GM21529 (cell line): Measurements from ENCODE around the gene TFEB.
A peak's percentile ranks its signal among the peaks of the same experiment; 100 is the strongest.

Experiments used
- ATAC-seq: cut with Tn5 transposase; IDR thresholded peaks from one replicate; pipeline ENCODE4 v1.9.1; 2021; ENCODE audit not compliant: unreplicated experiment

The TFEB gene

DNA sequence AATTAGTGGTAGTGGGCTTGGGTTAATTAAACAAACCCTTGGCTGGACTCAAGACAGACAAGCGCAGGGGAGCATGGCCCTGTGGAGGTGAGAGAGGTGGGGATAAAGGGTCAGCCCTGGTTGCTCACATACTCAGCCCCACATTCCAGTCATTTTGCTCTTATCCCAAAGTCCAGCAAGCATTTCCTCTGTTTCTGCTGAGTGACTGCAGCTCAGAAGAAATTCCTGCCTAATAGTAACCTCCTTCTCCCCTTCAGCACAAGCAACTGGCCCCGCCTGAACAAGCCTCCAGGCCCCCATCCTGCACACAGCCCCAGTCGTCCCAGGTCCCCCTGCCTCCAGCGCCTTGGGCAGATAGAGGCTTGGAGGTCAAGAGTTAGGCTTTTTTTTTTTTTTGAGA, 3.6 kb upstream of the TFEB start:
- ATAC-seq, result no peak

DNA sequence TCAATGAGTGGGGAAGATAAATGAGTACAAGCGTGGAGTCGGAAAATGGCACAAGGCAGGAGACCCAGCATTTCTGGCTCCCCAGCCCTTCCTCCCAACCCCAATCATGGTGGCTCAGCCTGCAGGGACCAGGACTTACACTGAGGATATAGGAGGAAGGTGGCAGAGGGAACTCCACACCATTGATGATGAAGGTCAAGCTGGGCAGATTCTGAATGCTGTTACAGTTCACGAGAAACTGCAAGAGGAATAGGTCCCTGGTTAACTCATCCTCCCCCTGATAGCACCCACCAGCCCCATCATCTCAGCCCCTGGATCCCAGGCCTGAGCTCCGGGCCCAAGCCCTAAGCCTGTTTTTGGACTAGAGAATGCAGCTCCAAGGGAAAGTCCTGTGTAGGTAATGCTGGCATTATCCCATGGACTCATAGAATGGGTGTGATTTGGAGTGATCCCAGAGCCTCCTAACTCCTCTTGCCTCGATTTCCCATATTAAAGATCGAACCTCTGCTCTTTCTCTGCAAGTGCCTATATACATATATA, 2.3 kb upstream of the TFEB start:
- no peak for ATAC-seq

DNA sequence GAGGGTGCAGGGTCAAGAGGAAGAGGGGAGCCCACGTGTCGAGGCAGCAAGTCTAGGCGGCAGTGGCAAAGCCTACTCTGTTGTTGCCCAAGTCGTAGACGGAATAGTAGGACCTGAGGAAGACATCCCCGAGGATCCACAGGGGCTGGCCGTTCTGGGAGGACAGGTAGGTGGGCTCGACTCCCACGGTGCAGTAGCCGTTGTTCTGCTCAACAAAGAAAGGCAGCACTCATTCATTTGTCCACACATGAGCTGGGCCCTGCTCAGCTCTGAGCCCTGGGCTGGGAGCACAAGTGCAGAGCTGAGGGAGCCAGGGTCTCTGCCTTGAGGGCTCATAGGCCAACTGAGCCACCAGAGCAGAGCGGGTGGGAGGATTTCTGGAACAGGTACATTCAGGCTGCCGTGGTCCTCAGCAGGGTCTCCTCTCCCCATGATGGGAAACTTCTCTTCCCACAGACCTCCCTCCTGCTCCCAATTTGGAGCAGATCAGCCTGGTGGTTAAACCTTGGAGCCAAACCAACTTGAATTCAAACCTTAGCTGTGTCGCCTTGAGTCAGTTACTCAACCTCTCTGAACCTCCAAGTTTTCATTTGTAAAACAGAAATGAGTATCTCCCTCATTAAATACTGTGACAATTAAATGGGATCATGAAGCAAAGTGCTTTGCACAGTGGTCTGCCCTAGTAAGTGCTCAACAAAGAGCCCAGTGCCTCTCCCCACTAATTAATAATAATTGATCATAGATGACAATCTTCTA, 1.6 kb upstream of the TFEB start:
- ATAC-seq, result no peak

DNA sequence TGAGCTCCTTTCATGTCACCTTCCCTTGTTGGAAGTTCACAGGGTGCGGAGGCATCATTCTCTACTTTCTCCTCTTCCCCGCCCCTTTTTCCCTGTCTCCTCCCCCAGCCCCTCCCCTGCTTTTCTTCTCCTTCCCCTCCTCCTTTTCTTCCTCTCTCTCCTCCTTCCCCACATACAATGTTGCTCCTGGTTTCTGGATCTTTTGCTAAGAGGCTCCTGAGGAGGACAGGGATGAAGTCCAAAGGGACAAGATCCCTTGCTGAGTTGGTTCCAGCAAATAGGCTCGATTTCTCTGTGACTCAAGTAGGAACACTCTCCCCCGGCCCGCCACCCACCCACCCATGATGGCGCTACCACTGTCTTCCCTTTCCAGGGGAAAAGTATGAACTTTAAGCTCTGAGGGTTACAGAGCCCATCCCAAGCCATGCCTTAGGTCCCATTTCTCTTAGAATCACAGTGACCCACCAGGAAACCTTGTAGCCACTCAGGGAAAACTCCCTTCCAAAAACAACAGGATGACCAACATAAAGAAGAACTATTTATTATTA, 852 bp upstream of the TFEB start:
- no peak for ATAC-seq

DNA sequence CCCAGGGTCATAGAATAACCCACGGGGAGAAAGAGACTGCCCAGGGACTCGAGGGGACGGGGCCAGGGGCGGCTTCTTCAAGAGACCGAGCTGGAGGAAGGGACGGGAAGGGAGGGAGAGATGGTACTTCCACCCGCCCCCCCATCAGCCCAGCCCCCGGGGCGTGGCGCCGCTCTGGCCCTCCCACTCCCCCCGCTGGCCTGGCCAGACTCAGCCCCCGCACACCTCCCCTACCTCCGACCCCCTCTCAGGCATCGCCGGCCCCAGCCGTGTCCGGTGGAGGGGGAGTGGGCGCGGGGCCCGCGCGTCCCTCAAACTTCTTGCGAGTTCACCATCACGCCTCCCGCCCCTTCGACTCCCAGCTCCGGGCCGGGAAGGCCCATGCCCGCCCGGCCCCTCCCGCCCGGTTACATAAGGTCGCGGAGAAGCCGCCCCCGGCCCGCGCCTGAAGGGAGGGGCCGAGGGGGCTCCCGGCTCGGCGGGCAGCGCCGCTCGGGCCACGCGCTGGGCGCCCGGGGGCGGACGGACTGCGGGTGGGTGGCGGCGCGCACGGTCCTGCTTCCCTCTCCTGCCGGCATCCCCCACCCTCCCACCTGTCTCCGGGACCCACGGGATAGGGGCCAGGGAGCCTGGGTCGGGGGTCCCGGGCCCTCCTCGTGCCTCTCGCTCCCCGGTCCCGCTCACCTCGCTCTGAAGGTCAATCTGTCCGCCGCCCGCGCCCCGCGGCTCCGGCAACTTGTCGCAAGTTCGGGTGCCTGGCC, 562 bp downstream of the TFEB start:
- ATAC-seq, result peak; percentile 29

DNA sequence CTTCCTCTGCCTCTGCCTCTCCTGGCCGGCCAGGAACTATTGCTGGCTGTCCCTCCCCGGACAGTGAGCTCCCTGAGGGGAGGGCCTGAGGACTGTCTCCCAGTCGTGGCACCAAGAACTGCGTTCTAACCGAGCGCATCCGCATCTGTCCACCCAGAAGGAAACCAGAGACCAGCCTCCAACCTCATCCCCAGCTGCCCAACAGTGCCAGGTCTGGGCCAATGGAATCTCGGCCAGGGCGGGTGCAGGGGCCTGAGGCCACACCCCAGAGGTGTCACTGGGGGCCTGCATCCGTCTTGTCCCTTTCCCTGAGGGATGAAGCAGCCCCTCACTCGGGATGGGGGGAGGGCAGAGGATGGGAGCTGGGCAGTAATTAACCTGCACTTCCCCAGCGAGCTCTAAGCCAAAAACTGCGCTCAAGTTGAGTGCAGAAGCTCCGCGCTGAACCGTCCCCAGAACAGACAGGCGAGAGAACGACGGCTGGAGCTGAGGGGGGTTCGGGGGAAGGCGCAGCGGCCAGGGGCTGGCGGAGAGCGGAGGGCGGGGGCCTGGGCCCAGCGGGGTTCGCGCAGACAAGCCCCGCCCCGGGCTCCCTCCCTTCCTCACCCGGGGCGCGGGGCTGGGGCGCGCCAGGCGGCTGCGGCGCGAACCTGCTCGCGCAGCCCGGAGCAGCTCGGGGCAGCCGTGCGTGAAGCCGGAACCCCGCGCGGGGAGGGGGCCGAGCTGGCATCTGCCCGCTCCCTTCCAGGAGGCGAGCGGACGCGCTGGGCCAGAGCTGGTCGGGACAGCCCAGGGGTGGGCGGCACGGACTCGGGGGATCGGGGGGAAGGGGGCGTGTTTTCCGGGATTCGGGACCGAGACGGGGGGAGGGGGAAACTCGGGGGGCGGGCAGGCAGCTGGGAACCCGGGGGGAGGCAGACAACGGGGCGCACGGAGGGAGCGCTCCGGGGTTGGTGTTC, 1.4 kb downstream of the TFEB start:
- ATAC-seq, result peak; percentile 45

DNA sequence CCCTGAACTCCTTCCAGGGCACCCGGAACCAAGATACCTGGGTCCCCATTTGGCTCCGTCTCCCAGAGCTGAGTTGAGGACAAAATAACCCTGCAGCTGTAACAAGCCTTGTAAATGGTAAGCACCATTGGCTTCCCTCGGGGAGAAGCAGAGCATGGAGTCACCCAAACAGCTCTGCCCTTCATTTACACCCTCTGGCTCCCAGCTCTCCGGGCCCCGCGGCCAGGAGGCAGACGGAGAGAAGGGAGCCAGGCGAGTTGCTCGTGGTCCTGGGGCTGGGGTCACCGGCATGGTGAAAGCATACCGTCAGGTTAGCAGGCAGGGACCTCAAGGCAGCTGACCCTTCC, 2.1 kb downstream of the TFEB start:
- no peak for ATAC-seq

DNA sequence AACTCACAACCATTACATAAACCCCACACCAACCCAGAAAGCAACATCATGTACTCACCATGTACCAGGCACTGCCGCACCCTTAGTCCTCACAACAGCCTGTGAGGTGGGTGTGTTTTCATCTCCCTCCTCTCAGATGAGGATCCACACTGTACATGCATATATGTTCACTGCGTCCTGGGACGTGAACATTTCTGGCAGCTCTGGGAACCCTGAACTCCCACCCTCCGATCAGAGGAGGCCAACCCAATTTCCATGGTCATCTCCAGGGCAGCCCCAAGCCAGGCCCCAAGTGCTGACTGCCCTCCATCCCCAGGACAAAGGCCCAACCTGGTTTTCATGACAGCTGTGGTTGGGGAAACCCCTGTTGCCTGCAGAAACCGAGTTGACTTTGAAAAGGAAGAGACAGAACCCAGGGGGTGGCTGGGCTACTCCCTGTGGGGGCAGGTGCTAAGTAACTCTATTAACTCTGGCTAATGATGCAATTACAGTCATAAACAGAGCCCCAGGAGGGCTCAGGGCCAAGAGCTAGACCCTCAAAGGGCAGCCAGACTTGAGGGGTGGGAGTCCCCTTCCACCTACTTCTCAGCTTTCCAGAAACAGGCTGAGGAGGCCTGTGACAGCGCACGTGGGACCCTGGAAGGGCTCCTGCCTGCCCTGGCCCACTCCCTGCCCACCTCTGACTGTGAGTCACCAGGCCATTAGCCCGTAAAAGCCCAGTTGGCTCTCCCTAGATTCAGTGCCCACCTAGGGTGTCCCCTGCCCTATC, 2.6 kb downstream of the TFEB start:
- ATAC-seq, result peak; percentile 33

DNA sequence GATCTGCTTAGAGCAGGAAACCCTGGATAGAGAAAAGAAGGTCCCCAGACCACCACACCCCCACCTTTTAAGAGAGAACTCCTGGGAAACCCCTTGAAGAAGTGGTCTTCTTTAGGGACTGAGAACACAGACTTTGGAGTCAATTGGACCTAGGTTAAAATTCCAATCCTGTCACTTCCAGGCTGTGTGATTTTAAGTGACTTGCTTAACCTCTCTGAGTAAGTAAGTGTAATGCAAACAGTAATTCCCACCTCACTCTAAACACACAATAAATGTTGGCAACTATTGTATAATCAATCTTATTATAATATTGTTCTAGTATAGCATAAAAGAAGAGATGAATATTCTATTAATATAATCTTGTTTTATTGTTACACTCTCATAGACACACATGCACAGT, 3.3 kb downstream of the TFEB start:
- ATAC-seq, result no peak

DNA sequence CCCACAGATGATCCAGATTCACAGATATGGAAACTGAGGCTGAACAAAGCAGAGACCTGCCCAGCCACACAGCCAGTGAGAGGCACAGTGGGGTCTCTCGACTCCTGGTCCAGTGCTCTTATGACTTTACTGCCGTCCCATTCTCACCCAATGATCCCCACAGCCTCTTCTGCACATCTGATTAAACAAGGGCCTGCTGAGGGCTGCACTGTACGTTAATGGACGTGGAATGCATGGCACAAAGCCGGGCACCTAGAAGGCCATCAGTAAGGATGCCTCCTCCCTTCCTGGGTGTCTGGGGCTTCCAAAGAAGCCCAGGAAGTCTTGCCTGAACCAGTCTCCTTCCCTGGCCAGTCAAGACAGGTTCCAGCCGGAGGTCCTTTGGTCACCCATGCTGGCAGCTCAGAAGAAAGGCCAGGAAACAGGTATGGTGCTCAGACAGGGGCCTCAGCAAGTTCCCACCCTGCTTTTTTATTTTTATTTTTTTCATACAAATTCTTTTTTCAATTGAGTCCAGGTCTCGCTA, 3.8 kb downstream of the TFEB start:
- no peak for ATAC-seq

DNA sequence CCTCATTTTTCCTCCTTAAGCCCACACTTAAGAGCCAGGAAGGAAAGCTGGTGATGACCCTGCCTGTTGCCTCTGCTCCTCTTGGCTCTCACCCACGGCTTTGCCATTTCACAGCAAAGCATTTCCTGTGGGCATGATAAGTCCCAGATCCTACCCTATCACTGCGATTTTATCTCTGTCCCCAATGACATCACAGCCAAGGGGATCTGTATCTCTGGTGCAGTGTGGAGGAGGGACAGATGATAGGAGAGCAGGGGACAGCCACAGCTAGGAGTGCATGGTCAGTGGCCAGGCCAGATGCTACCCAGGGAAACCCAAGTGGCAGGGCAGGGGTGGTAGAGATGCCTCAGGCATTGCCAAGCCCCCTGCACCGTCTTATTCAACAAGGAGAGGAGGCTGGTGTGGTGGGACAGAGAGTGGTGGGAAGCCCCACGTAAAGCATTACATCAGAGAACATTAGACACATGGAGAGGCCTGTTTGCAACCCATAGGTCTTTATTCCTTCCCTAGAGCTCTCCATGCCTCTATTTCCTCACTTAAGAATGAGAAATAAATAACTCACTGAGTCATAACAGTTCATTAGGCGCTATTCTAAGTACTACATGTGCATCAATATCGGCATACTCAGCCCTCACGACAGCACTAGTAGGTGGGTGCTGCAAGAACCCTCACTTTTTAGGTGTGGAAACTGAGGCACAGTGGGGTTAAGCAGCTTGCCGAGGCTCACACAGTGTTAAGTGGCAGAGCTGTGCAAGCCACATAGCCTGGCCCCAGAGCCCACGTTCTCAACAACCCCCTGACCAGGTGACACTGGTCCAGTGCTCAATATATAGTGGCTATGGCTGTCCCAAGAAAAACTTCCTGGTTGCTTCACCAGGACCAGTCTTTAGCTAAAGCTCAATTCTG, 4.6 kb downstream of the TFEB start:
- ATAC-seq, result no peak

DNA sequence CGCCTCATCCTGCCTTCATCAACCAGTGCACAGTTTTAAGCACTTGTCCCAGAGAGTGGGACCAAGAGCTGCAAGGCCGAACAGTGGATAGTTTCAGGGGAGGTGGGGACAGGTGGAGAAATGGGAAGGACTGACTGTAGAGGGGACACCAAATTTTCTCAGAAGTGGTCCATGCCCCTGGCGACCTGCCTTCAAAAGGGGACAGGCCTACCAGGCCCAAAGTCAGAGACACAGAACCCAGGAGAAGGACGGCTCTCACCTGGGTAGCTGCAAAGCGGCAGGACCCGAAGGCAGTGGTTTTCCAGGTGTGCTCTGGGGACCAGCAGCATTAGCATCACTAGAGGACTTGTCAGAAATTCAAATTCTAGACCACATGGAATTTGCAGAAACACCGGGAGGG, 5.8 kb downstream of the TFEB start:
- no peak for ATAC-seq

DNA sequence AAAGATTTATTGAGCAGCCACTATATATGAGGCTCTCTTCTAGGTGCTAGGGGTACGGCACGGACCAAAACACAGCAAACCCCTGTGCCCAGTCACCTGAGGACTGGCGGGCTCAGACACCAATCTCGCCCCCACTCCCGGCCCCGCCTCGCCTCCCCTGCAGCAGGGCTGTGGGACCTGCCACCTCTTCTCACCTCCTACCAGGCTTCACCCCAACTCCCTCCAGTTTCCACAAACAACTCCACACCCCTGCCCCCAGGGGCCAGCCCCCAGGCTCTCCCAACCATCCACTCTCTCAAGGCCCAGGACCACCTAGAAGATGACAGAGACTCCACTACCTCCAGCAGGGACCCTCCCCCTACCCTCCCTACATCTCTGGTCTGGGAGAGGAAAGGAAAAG, 6.5 kb downstream of the TFEB start:
- no peak for ATAC-seq

DNA sequence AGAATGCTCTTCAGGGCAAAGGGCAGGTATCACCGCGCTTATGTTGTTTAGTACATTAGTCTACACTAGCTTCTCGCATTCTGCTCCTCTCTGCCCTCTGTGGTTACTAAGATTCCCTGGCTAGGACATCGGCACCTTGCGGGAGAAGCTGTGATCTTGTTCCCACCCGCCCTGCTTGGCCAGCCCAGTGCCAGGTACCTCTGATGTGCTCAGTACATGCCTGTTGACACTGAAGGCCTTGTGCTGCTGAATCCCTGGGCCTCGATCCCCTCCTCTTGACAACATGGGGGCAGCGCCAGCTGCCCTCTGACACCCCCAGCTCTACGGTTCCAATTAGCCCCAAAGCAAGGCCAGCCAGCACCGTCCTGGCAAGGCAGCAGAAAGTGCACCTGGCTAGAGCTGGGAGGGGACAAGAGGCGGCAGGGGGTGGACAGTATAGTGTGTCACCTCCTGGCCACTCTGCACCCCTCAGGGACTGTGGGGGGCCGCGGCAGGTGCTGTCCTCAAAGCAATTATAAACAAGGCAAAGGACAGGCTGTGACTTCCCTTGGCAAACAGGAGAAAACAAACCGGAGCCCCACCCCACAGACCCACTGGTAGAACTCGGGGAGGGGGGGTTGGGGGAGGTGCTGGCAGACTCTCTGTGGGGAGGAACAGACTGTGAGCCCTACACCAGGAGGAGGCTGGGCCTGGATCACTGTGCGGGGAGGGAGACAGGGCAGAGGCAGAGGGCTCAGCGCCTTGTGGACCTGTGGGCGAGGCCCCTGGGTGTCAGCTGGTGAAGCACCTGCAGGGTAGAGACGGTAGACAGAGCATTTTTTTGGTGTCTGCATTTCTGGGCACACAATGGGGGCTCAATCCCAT, 7.1 kb downstream of the TFEB start:
- ATAC-seq, result no peak

DNA sequence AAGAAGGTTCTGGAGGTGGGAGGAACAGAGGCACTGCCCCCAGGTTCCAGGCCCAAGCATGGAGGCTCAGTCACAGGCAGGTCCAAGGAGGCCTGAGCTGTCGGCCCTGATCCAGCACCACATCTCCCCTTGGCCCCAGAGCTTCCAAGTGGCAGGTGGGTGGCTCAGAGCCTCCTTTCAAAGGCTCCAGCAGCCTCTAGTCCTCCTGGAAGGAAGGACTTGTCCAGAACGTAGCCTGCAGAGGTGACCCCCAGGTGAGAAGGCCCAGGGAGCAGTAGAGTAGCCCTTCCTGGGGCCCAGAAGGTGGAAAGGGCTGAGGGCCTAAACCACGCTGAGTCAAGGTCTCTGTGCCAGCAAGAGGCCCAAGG, 7.7 kb downstream of the TFEB start:
- ATAC-seq, result no peak

DNA sequence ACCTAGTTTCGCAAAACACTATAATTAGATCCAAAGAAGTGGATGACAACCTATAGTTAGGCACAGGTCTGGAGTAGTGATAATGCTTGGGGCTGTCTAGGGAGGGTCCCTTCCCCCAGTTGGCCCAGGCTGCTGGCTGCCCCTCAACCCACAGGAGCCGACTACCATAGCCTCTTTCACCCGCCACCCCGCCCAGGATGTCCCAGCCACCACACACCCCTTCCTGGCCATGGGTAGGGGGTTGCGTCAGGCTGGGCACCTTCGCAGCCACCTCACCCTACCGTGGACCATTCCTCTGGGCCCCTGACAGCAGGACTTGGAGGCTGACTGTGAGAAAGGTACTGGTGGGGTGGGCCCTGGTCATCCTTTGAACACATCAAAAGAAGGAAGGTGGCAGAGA, 8.5 kb downstream of the TFEB start:
- ATAC-seq, result no peak

DNA sequence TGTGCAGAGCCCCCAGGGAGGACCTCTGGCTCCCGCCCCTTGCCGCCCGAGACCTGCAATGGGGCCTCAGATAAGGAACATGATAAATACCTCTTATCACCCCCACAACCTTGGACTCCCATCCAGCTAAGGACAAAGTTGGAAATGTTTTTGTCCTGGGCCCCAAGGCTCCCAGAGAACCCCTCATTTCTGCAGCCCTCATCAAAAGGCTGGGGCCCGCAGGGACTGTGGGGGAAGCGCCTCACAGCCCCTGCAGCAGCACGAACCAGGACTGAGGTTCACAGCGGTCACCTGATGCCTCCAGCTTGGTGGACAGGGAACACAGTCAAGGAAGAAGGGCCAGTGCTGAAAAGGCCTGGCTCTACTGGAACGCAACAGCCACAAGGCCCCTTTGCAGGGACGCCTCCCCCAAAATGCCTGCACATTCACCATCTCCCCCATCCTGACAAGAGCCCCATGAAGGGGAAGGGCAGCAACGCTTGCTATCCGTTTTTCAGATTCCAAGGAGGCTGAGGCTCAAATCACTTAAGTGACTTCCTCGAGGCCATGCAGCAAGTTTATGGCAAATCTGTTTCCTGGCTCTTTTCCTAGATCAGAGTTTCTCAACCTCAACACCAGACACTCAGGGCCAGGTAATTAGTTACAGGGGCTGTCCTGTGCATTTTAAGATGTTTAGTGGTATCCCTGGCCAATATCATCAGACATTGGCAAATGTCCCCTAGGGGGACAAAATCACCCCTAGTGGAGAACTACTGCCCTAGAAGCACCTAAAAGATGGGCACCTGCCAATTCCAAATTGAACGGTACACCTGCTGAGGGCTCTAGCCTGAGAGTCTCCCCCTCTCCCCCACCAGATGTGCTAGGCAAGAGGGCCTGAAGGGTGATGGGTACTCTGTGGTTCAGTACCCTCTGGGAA, 10.6 kb downstream of the TFEB start:
- no peak for ATAC-seq
